DLD1 (cell line): ENCODE results near the gene SLC22A23.

ENCODE experiments used
- in situ Hi-C: cut with HindIII; loops from 2 replicates; pipeline ENCODE4 v1.10.0; 2017; ENCODE audit warnings: low sequenced_read_pairs

SLC22A23 gene

GRCh38 chr6:3277851-3278416 is 178.9 kb downstream of the SLC22A23 start:
- in situ Hi-C loops, result loop anchor here (25.0 kb wide), 1 partner anchor 434 kb away; no protein-coding TSS in a partner anchor

DNA sequence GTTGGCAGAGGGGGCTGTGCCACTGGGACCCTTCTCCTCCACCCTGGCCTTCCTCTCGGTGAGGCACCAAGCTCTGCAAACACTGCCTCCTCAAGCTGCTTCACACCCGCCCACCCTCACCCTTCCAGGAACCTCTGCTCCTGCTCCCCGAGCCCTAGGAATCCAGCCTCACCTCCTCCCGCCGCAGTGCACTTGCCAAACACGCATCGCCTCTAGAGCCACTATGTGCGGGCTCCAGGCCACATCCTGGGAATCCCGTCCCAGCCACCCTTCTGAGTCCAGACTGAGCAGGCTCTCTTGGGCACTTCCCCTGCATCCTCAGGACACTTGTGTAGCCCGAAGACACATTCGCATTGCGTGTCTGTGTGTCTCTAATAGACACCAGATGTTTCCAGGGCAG is 179.6 kb downstream of the SLC22A23 start:
- in situ Hi-C loops, result loop anchor here (25.0 kb wide), 1 partner anchor 435 kb away; no protein-coding TSS in a partner anchor

GRCh38 chr6:3276174-3277167 is 180.4 kb downstream of the SLC22A23 start:
- in situ Hi-C loops, result loop anchor here (25.0 kb wide), 1 partner anchor 436 kb away; no protein-coding TSS in a partner anchor

DNA sequence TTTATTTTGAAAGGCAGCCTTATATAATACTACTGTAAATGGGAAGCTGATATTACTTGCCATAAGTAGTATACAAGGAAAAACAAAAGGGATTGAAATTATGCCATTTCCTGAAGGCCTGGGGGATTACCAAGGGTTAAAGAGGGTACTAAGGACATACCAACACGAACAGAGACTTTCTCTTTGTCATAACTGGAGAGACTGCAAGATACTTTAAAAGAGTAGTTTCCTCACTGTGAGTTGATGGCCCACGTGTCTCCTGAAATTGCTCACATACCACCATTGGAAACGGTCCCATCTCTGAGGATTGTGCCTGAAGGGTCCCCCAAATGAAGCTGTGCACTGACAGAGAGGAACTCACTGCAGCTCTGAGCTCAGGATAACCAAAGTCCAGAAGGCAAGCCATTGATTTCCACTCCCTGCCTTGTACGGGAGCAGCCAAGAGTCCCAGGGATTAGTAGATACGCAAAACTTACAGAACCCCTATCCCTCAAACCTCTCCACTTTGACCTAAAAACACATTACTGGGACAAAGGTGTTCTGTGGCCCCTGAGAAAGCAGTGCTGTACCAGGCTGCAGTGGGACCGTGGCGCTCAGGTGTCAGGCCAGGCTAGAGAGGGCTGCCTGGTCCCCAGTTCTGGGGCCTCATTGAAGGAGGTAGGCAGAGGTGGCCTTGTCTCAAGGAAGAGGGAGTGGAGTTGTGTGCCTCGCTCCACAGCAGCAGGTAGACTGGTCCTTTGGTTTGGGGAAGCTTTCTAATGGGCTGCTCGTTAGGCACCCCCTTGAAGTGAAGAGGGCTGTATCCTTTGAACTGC is 182.9 kb downstream of the SLC22A23 start:
- in situ Hi-C loops, result no loop called here

GRCh38 chr6:3272911-3273547 is 183.8 kb downstream of the SLC22A23 start:
- in situ Hi-C loops, result no loop called here

DNA sequence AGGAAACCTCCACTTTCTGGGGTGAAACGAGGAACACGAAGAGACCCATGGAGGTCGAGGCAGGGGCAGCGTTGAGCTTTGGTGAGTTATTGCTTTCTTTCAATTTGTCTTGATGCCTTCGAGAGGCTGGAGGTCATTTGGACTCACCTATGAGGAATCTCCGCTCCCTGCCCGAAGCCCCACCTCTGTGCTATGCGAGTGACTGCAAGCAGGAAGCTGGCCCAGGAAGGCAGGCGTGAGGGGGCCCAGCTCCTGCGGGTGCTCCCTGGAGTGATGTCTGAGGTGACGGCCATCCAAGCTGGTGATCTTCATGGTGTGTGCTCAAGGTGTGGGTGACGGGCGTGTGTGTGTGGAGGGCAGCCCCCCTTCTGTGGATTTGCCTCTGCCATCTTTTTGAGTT is 185.1 kb downstream of the SLC22A23 start:
- in situ Hi-C loops, result no loop called here

DNA sequence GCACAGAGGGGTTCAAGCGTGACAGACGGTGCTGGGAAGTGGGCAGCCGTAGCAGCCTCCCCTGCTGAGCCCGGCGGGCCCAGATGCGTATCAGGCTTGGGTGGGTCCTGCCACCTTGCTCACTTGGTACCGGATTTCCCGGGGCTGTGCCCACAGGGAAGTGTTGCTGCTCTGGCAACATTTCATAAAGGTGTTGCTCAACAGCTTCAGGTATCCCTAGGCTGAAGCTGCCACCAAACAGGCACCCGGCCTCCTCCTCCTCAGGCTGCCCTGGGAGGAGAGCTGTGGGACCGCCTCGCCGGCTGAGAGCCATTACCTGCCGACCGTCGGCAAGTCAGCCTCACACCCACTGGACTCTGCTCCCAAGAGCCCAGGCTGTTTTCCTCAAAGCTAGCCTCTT is 186.6 kb downstream of the SLC22A23 start:
- in situ Hi-C loops, result no loop called here

DNA sequence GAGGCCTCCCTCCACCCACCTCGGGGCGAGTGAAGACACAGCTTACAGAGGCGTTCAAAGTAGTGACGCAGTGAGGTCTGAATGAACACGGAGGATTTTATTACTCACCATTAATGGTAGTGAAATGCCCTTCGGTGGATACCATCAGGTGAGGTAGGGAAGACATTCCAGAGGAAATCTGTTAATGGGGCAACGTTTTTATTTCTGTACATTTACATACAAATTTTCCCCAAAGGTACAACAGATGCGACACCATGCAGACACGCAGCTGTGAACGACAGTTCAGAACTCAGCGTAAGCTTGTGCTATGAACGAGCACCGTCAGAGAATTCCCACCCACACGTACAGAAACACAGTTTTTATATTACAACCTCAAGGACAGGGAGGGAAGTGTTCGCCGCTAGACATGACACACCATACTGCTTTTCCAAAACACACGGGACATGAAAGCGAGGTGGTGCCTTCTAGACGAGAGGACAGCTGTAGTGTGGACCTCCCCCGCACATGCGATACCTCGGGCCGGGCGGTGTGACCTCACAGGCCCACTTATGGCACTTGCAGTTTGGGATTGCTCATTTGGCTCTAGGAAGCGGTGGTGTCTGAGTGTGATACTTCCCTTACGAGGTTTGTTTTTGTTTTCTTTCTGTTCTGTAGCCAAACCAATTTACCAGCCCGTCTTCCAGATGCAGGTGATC is 187.4 kb downstream of the SLC22A23 start:
- in situ Hi-C loops, result no loop called here

- in situ Hi-C loops, result no loop called here
These were observed 188.2 kb downstream of the SLC22A23 start for GRCh38 chr6:3268680-3269079.

GRCh38 chr6:3267162-3267561 is 189.7 kb downstream of the SLC22A23 start:
- in situ Hi-C loops, result no loop called here

DNA sequence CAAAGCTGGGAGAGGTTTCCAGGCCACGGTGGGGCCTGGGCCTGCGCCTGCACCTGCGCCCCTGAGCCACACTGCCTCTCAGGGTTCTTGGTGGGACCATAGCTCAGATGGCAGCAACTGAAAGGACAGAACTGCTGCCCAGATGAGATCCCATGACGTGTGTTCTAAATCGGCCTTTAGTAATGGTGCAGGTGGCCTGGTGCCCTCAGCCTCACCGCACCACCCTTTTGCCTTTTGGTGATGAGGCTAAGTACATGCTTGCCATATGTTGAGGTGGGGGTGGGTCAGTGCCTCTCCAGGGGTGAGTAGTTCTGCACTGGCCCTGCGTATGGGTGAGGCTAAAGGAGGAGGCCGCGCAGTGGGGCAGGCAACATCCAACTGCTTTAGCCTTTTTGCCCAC is 190.7 kb downstream of the SLC22A23 start:
- in situ Hi-C loops, result no loop called here

- in situ Hi-C loops, result no loop called here
These were observed 191.2 kb downstream of the SLC22A23 start for GRCh38 chr6:3265671-3266070.

DNA sequence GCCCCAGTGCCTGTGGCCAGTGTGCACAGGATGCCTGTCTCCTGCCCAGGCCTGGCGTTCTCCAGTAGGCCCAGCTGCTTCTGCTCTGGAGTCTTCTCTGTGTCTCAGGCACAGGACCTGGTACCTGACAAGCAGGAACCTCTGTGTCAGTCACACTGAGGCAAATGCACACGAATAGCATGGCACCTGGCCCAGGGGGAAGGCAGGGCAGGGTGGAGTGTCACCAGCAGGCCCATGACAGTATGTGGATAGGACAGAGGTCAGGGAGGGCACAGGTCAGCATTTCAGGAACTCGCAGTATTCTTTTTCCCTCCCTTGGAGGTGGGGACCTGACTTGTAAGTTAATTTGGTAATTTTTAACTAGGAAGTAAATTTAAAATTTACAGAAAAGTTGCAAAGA is 192.5 kb downstream of the SLC22A23 start:
- in situ Hi-C loops, result no loop called here

- in situ Hi-C loops, result no loop called here
These were observed 193.8 kb downstream of the SLC22A23 start for GRCh38 chr6:3263096-3263495.

DNA sequence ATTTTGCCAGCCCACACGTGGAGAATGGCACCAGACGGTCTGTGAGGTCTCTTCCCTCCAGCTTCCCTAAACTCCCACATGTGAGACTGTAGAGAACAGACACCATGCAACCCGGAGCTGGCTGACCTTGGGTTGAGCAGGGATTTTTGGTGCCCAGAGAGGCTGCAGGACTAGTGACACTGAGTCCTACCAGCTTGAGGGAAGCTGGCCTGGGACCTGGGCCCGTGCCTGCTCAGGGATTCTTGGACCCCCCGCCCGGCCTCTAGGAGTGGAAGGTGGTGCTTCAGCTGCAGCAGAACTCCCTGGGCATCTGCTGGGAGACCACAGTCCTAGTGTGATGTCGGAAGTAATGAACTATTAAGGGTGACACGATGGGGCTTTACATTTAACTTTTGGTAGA is 194.9 kb downstream of the SLC22A23 start:
- in situ Hi-C loops, result no loop called here

DNA sequence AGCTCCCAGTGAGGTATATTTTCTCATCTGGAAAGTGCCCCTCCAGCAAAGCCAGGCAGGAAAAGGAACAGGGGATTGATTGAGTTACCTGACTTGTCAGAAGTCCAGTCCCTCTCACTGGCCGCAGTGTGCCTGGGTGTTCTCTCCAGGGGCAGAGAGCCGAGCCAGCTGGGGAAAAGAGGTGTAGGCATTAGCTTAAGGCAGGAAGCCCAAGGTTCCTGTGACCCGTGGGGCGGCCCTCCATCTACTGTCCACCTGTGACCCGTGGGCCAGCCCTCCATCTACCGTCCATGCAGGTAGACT is 195.4 kb downstream of the SLC22A23 start:
- in situ Hi-C loops, result no loop called here

DNA sequence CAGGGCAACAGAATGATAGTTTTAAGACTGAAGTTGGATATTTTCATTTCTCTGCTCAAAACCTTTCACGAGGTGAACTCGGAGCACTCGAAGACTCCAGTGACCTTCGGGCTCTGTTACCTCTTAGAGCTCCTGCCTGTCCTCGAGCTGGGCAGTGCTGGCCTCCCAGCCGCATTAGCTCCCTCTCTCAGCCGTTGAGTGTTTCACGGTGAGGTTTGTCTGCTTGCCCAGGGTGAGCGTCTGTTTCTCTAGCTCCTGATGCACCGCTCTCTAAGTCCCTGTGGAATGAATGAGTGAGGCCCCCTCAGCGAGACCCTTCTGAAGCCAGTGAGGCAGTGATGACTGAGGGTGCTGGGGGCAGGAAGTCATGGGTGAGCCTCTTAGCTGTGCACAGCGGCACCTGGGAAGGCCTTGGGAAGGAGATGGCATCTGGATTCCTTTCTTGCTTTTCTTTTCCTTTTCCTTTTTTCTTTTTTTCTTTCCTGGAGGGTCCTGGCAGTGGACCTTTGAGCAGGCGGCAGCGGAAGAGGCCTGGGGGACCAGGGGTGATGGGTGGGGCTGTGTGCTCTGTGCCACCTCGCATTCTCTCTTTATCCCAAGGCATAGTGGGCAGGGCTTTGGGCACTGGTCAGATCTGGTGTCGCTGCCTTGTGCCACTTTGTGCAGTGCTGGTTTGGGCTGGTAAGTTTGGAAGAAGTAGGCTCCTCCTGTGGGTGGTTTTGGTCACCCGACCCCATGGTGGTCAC is 195.9 kb downstream of the SLC22A23 start:
- in situ Hi-C loops, result no loop called here

GRCh38 chr6:3260296-3260695 is 196.6 kb downstream of the SLC22A23 start:
- in situ Hi-C loops, result no loop called here

- in situ Hi-C loops, result no loop called here
These were observed 197.3 kb downstream of the SLC22A23 start for GRCh38 chr6:3259491-3259958.
